C4-2B (cell line): Measurements from ENCODE around the gene SMIM35.

Source experiments
- CTCF ChIP-seq: fragments of 450-650 bp; conservative IDR thresholded peaks from 2 replicates; pipeline ENCODE4 v1.5.1; 2017; ENCODE audit warnings: mild to moderate bottlenecking
- ZFX ChIP-seq: fragments of 450-650 bp; IDR thresholded peaks from 2 replicates; pipeline ENCODE4 v1.6.1; 2017

DNA sequence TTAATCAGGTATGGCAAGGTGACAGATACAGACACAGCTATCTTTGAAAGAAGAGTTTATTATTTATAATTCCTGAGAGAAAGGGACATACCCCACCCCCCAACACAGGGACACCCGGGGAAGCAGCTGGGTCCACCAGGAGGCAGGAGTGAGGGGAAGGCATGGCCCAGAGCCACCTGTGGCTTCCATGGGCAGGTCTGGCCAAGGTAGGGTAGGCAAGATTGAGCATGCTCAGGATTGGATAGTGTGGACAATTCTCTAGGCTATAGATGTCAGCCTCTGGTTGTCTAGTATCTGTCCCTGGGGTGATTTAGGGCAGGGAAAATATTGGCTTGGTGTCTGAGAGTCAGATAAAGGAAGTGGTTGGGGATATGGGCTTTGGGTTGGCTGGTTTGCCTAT is 27.5 kb upstream of the SMIM35 start:
- TF ChIP-seq CTCF = no peak
- no peak for TF ChIP-seq ZFX
